RKO (cell line): ENCODE results near the gene CCT2.
"Not testable (repeated sequence)": the region's sequence is repeated elsewhere in the genome, so short reads cannot be mapped to it uniquely, and the experiment has no call there.

Experiments
- DNase-seq: peaks from one replicate; pipeline ENCODE4 v3.0.0-alpha.2; 2016; ENCODE audit warnings: low spot score

Gene CCT2

DNA sequence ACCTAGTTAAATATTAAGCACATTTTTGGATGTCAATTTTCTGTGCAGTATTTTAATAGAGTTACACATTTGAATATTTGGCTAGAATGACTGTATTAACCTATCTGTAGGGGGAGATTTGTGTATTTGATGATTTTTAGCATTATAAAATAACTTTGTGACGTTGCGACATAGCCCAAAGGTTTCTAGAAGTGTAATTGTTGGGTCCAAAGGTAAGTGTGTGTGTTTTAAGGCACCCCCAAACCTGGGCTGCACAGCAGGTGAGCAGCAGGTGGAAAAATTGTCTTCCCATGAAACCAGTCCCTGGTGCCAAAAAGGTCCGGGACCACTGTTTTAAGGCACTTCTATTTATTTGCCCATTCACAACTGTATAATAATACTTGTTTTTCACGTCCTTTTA, 3.3 kb downstream of the CCT2 start:
- DNase-seq, result no peak

GRCh38 chr12:69589082-69589481, 3.8 kb downstream of the CCT2 start:
- DNase-seq, result no peak

DNA sequence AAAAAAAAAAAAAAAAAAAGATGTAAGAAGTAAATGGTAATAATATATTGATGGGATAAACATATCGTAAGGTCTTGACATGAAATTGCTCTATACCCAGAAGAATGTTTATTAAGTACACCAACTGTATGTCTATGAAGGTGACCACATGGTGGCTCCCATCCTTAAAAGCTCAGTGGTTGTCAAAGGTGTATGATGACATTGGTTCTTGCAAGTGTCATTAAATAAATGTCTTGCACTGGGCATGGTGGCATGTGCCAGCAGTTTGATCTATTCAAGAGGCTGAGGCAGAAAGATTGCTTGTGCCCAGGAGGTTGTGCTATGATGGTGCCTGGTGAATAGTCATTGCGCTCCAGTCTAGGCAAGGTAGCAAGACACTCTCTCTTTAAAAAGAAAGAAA, 10.4 kb downstream of the CCT2 start:
- DNase-seq, result peak; percentile 51

DNA sequence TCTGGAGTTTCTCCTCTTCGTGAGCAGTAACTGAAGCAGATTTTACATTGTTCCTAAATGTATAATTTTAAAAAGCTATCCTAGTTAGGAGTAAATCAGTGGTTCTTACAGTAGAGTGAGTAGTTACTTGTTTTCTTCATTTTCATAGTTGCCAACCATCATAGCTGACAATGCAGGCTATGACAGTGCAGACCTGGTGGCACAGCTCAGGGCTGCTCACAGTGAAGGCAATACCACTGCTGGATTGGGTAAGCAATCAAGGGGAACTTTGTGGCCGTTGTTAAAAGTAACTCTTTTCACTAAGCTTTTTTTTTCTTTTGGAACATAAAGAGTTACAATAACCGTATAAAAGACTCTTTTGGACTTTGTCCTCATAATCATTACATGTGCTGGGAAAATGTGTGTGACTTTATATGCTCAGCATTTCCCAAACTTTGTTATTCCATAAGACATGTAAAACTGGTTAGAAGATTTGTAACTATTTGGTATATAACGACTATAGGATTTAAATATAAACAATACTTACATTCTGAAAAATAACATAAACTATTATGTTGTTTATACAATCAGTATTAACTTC, 13.0 kb downstream of the CCT2 start:
- DNase-seq, result no peak

GRCh38 chr12:69600804-69601203, 15.5 kb downstream of the CCT2 start:
- DNase-seq, result no peak

- no peak for DNase-seq
These were observed 16.9 kb downstream of the CCT2 start for GRCh38 chr12:69601962-69602685.

DNA sequence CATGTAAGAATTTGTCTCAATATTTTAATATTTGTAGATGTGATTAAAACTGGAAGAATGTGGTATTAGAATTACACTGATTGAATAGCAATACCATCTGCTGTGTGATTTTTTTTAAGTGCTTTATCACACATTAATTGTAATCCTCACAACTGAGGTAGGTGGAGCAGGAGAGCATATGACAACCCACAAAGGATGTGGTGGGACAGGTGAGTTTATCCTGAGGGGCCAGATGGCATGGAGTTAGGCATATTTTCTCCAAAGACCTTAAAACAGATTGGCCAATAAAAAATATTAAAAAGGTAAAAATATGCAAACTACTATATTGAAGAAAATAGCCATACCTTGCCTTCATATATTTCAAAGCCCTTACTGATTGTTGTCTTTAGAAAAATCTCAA, 17.7 kb downstream of the CCT2 start:
- DNase-seq, result no peak

- not testable (repeated sequence) for DNase-seq
These were observed 18.3 kb downstream of the CCT2 start for GRCh38 chr12:69603556-69603955.

DNA sequence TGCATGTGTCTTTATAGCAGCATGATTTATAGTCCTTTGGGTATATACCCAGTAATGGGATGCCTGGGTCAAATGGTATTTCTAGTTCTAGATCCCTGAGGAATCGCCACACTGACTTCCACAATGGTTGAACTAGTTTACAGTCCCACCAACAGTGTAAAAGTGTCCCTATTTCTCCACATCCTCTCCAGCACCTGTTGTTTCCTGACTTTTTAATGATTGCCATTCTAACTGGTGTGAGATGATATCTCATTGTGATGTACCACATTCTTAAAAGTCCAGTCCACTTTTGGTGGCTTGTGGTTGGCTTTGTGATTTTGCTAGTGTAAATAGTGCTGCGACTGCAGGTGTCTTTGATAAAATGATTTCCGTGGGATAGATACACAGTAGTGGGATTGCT, 19.0 kb downstream of the CCT2 start:
- DNase-seq, result not testable (repeated sequence)

DNA sequence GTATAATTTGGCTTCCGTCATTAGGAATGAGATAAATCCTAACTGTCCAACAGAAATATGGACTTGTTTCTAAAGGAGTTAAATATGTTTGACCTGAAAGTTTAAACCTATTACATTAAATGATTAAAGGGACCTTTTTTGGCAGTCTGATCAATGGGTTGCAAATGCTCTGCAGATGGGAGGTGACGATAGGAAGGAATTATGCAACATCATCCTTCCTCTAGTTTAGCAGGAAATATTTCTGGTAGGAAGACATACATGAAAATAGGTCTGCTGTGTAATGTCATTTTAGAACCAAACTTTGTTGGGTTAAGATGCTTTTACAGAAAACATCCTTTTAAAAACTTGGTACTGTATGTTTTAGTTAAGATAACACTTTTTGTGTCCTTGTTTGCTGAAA, 22.9 kb downstream of the CCT2 start:
- no peak for DNase-seq

DNA sequence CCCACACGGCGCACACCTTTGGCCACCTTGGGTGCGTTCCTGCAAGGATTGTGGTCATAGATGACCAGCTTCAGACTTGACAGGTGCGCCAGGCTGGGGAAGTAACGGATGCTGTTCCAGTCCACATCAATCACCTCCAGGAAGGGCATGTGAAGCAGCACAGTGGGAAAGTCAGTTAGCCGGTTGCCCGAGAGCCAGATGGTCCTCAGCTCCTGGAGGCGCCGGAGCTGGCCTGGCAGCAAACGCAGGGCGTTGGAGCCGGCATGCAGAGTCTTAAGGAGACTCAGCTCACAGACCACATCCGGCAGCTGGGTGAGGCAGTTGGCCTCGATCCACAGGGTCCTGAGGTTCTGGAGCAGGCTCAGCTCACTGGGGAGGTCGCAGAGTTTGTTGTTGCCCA, 24.9 kb downstream of the CCT2 start:
- no peak for DNase-seq

DNA sequence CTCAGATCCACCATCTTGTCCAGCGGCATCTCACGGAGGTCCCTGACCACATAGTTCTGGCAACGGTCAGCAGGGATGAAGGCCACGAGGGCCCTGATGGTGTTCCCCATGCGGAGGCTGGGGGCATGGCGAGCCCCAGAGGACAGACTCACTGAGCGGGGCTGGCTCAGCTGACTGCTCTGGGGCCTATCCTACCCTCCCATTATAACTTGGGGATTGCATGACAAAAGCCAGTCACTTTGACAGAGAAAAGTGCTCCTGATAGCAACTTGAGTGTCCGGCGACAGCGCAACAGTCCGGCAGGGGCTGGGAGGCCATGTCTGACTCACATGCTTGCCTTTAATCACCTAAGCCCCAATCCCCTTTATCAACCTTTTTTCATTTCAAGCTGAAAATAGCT, 25.5 kb downstream of the CCT2 start, which contains the start of gene LRRC10:
Gene LRRC10, minus strand, starts transcription at position 179 of the 400 bp plus-strand sequence. Its CDS starts 69 bp downstream, at position 110.
- DNase-seq, result no peak

- DNase-seq, result no peak
These were observed 28.1 kb downstream of the CCT2 start for GRCh38 chr12:69613351-69613750.

- no peak for DNase-seq
These were observed 30.8 kb downstream of the CCT2 start for GRCh38 chr12:69616025-69616424.

DNA sequence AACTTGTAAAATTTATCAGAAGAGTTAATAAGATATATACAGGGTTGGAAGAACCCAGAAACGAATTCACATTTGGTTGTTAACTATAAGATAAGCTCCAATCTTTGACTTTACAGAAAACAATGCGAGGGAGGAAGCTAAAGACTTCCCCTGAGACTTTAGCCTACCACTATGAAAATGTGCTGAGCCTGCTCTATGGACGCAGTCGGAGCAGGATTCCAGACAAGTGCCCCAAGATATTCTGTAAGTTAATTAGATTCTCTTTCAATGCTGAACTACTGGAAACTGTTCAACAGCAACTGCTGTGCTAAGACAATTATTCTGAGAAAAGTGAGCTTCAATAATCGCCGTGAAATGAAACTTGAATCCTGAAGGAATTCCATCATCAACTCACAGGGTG, 33.8 kb downstream of the CCT2 start:
- no peak for DNase-seq

DNA sequence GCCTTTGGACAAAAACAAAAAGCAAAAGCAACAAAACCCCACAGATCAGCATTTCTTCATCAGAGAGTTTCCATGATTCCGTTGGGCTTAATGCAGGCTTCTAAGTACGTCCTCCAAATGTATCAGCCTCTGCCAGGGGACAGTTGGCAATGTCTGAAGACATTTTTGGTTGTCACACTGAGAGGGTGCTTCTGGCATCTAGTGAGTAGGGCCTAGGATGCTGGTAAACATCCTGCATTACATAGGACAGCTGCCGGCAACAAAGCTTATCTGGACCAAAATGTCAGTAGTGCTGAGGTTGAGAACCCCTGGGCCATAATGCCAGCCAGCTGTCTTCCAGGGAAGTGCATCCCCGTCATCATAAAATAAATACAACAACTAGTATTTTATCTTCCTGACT, 34.8 kb downstream of the CCT2 start:
- no peak for DNase-seq

DNA sequence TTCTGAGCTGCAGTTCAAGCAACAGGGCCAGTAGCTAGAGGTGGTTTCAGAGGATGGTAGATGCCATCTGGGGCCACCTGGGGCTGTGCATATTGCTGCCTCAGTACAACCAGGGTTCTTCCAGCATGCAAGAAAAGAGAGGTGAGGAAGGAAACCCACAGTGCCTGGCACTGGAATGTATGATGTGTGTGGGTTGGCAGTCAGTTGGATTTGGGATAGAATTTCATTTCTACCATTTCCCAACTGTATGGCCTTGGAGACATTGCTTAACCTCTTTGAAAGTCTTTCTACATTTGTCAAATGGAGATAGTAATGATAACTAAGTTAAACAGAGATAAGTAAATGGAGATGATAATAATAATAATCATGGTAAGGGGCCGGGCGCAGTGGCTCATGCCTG, 35.7 kb downstream of the CCT2 start:
- DNase-seq, result no peak

- no peak for DNase-seq
These were observed 36.3 kb downstream of the CCT2 start for GRCh38 chr12:69621551-69621950.

DNA sequence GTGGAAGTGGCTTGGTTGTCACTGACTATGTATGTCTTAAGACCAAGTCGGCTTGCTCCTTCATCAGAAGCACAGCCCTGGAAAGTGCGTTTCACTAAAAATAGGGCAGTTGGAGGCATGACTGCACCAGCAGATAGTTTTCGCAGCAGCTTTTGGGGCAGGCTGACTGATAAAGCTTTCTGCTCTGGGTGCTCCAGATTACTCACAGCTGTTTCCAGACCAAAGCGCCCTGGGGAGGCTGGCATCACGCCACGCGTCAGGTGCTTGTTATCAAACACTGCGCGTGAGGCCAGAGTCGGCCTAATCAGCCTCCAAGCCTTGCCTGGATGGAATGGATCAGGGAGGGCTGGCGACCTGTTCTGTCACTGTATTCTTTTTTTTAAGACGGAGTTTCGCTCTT, 38.7 kb downstream of the CCT2 start:
- DNase-seq, result no peak

GRCh38 chr12:69627501-69627900, 42.2 kb downstream of the CCT2 start:
- DNase-seq, result no peak

DNA sequence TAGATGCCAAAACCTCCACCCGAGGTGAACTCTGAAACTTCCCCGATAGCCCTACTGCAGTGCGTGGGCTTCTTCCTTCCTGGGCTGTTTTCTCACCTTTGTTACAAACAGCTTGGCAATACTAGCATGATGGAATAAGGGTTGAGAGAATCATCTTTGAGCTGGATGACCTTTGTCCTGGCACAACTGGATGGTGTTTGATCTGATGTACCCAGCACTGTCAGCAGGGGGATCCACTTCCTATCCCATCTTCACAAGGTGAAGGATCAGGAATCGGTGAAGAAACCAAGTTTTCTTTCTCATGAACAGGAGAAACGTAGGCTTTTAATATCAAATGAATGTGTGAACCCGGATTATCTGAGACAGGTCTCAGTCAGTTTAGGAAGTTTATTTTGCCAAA, 44.9 kb downstream of the CCT2 start:
- DNase-seq, result peak; percentile 54

- DNase-seq, result no peak
These were observed 47.8 kb downstream of the CCT2 start for GRCh38 chr12:69633061-69633460.

DNA sequence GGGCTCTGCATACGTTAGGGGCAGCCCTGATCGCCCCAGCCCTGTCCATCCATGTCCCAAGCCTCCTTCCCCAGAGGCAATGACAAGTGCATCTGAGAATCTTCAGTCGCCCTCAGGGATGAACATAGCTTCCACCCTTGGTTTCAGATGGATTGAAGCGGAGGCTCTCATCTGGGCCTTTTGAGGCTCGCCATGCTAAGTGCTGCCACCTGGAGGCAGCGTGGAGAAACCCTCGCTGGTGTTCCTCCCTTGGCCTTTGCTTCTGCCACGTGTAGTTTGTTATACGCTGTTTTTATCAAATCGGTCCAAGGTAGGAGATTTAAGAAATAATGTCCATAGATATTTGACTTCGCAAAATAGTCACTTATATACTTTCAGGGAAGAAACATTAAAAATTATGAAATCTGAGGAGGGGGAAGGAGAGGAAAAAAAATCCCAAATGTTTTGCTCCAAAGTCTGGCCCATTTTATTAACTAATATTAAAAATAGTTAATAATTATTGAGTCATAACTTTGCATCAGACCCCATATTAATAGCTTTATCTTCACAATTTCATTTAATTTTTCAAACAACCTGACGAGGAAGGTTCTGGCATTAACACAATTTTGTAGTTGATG, 54.2 kb downstream of the CCT2 start:
- peak; percentile 83 for DNase-seq

- no peak for DNase-seq
These were observed 56.3 kb downstream of the CCT2 start for GRCh38 chr12:69641546-69641945.
